HepG2 (cell line): ENCODE measurements around the gene TMEM19. TPM values are rescaled to one million over a fixed set of nuclear protein-coding genes. Genes with fewer than 3 reads are reported as not detected.

Experiments
- ATF1 ChIP-seq: IDR thresholded peaks from 2 replicates; pipeline ENCODE4 v1.6.1; 2016; ENCODE audit warnings: mild to moderate bottlenecking, control low read depth
- KDM6A ChIP-seq: IDR thresholded peaks from 2 replicates; pipeline ENCODE4 v1.6.1; 2016; ENCODE audit warnings: low read depth
- UBTF ChIP-seq: sonication (generic); formaldehyde crosslinking; IDR thresholded peaks from 2 replicates; pipeline ENCODE4 v1.4.0; 2020; ENCODE audit warnings: mild to moderate bottlenecking, missing genetic modification reagents
- ZBTB4 ChIP-seq: sonication (generic); formaldehyde crosslinking; IDR thresholded peaks from 2 replicates; pipeline ENCODE4 v1.4.0; 2020; ENCODE audit warnings: missing genetic modification reagents, mild to moderate bottlenecking, borderline replicate concordance
- ZNF609 ChIP-seq: sonication (generic); formaldehyde crosslinking; IDR thresholded peaks from 2 replicates; pipeline ENCODE4 v1.4.0; 2020; ENCODE audit warnings: mild to moderate bottlenecking, missing genetic modification reagents, borderline replicate concordance
- ZNF883 ChIP-seq: sonication (generic); formaldehyde crosslinking; IDR thresholded peaks from 2 replicates; pipeline ENCODE4 v1.5.1; 2020; ENCODE audit warnings: mild to moderate bottlenecking, missing genetic modification reagents; ENCODE audit errors: not compliant biosample characterization
- polyA plus RNA-seq, 8 experiments: library from polyadenylated mRNA; depleted of rRNA in 3 of 8; stranded (reverse) in 7 of 8; unstranded in 1 of 8; fragments of >200 nt; fragmentation: Illumina TruSeq in 4 of 8; extraction: Trizol in 4 of 8; gene quantifications; 2 replicates each; pipeline versions ENCODE4 v1.2.1 to v1.2.3, GENCODE V29; 2011 to 2016; ENCODE audit warnings: low read depth in 4 of 8, missing spikeins in 1 of 8, mixed read lengths in 1 of 8; ENCODE audit not compliant: insufficient read depth in 1 of 8
- total RNA-seq, 5 experiments: library from RNA; depleted of rRNA; stranded (reverse); fragments of >200 nt; fragmentation: Illumina TruSeq; extraction: Trizol; gene quantifications; 2 replicates each; pipeline ENCODE4 v1.2.3, GENCODE V29; 2016; ENCODE audit warnings: low read depth in 1 of 5
- TF ChIP-seq, protein P1 (sequence below): sonication (generic); formaldehyde crosslinking; IDR thresholded peaks from 2 replicates; pipeline ENCODE4 v1.4.0; 2020; ENCODE audit warnings: low read depth, missing genetic modification reagents
- TF ChIP-seq, protein P2 (sequence below): sonication (generic); formaldehyde crosslinking; IDR thresholded peaks from 2 replicates; pipeline ENCODE4 v1.9.0; 2021; ENCODE audit warnings: missing genetic modification reagents, borderline replicate concordance

The TMEM19 gene
- total and polyA plus RNA-seq, 2 of the 13 experiments (the other 11 are each of a cell fraction or from before 2014, with no cell fraction given): 16.9 to 22.5 TPM

GRCh38 chr12:71731439-71732356 is 45.8 kb downstream of the TMEM19 start (continued):
- no peak for TF ChIP-seq KDM6A (CRISPR knock-in tag)
- TF ChIP-seq ZNF609: no peak
- peak; percentile 38; the same call in 1 of the 2 replicates for TF ChIP-seq UBTF
- TF ChIP-seq, protein P1, sequence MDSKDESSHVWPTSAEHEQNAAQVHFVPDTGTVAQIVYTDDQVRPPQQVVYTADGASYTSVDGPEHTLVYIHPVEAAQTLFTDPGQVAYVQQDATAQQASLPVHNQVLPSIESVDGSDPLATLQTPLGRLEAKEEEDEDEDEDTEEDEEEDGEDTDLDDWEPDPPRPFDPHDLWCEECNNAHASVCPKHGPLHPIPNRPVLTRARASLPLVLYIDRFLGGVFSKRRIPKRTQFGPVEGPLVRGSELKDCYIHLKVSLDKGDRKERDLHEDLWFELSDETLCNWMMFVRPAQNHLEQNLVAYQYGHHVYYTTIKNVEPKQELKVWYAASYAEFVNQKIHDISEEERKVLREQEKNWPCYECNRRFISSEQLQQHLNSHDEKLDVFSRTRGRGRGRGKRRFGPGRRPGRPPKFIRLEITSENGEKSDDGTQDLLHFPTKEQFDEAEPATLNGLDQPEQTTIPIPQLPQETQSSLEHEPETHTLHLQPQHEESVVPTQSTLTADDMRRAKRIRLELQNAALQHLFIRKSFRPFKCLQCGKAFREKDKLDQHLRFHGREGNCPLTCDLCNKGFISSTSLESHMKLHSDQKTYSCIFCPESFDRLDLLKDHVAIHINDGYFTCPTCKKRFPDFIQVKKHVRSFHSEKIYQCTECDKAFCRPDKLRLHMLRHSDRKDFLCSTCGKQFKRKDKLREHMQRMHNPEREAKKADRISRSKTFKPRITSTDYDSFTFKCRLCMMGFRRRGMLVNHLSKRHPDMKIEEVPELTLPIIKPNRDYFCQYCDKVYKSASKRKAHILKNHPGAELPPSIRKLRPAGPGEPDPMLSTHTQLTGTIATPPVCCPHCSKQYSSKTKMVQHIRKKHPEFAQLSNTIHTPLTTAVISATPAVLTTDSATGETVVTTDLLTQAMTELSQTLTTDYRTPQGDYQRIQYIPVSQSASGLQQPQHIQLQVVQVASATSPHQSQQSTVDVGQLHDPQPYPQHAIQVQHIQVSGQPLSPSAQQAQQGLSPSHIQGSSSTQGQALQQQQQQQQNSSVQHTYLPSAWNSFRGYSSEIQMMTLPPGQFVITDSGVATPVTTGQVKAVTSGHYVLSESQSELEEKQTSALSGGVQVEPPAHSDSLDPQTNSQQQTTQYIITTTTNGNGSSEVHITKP (CRISPR knock-in tag): no peak
- TF ChIP-seq ZBTB4 (CRISPR knock-in tag): no peak
- TF ChIP-seq ZNF883: no peak
- 0 out of 2 replicates have a peak, but pooled peaks have one; percentile 14 for TF ChIP-seq ATF1 (CRISPR knock-in tag)
- TF ChIP-seq, protein P2, sequence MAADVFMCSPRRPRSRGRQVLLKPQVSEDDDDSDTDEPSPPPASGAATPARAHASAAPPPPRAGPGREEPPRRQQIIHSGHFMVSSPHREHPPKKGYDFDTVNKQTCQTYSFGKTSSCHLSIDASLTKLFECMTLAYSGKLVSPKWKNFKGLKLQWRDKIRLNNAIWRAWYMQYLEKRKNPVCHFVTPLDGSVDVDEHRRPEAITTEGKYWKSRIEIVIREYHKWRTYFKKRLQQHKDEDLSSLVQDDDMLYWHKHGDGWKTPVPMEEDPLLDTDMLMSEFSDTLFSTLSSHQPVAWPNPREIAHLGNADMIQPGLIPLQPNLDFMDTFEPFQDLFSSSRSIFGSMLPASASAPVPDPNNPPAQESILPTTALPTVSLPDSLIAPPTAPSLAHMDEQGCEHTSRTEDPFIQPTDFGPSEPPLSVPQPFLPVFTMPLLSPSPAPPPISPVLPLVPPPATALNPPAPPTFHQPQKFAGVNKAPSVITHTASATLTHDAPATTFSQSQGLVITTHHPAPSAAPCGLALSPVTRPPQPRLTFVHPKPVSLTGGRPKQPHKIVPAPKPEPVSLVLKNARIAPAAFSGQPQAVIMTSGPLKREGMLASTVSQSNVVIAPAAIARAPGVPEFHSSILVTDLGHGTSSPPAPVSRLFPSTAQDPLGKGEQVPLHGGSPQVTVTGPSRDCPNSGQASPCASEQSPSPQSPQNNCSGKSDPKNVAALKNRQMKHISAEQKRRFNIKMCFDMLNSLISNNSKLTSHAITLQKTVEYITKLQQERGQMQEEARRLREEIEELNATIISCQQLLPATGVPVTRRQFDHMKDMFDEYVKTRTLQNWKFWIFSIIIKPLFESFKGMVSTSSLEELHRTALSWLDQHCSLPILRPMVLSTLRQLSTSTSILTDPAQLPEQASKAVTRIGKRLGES (CRISPR knock-in tag): no peak
